ENCODE data around the gene VMP1.
"Not testable (repeated sequence)": the region's sequence is repeated elsewhere in the genome, so short reads cannot be mapped to it uniquely, and the experiment has no call there.

Gene VMP1

GRCh38 chr17:59839651-59840328 is 132.3 kb downstream of the VMP1 start:
- peak; percentile 64 for DNase-seq (ENCODE audit: low read depth, low spot score)

- peak; percentile 61 for DNase-seq (ENCODE audit: low read depth, low spot score)
These were observed 133.1 kb downstream of the VMP1 start for GRCh38 chr17:59840329-59841090.

- peak; percentile 65 for DNase-seq (ENCODE audit: low read depth, low spot score)
These were observed 133.8 kb downstream of the VMP1 start for GRCh38 chr17:59841091-59841881.

- DNase-seq (ENCODE audit: low read depth, low spot score): peak; percentile 17
These were observed 134.4 kb downstream of the VMP1 start for GRCh38 chr17:59841882-59842263.

GRCh38 chr17:59842901-59843652 is 135.6 kb downstream of the VMP1 start:
- peak; percentile 96 for DNase-seq (ENCODE audit: low read depth, low spot score)

- peak; percentile 86 for DNase-seq (ENCODE audit: low read depth, low spot score)
These were observed 137.6 kb downstream of the VMP1 start for GRCh38 chr17:59844884-59845594.

GRCh38 chr17:59845595-59846393 is 138.3 kb downstream of the VMP1 start:
- peak; percentile 87 for DNase-seq (ENCODE audit: low read depth, low spot score)

GRCh38 chr17:59846394-59847165 is 139.1 kb downstream of the VMP1 start:
- peak; percentile 92 for DNase-seq (ENCODE audit: low read depth, low spot score)

GRCh38 chr17:59848385-59848668 is 140.9 kb downstream of the VMP1 start:
- DNase-seq (ENCODE audit: low read depth, low spot score): no peak

GRCh38 chr17:59848778-59849177 is 141.3 kb downstream of the VMP1 start:
- peak; percentile 29 for DNase-seq (ENCODE audit: low read depth, low spot score)

- DNase-seq (ENCODE audit: low read depth, low spot score): not testable (repeated sequence)
These were observed 142.9 kb downstream of the VMP1 start for GRCh38 chr17:59850311-59850710.

- DNase-seq (ENCODE audit: low read depth, low spot score): peak; percentile 57
These were observed 144.3 kb downstream of the VMP1 start for GRCh38 chr17:59851439-59852375.

GRCh38 chr17:59852847-59853167 is 145.4 kb downstream of the VMP1 start:
- not testable (repeated sequence) for DNase-seq (ENCODE audit: low read depth, low spot score)

- peak; percentile 77 for DNase-seq (ENCODE audit: low read depth, low spot score)
These were observed 145.9 kb downstream of the VMP1 start for GRCh38 chr17:59853168-59853918.

- not testable (repeated sequence) for DNase-seq (ENCODE audit: low read depth, low spot score)
These were observed 146.7 kb downstream of the VMP1 start for GRCh38 chr17:59853919-59854729.

GRCh38 chr17:59856859-59857794 is 149.7 kb downstream of the VMP1 start:
- no peak for DNase-seq (ENCODE audit: low read depth, low spot score)

Data from astrocyte of the hippocampus (primary cell).